Activated naive CD4-positive, alpha-beta T cell treated with anti-CD3 and anti-CD28 coated beads, Interleukin-2, amount 50 U/mL, for 72 hours (primary cell): ENCODE results near the gene DOCK9. TPM values are rescaled to one million over a fixed set of nuclear protein-coding genes. Genes with fewer than 3 reads are reported as not detected.

ENCODE experiments used
- ATAC-seq, 2 donors: fragments of 150-1000 bp; cut with Tn5 transposase; 2 replicates each; pipeline ENCODE4 v1.10.0; 2021; ENCODE audit warnings: mild to moderate bottlenecking in 2 of 2, moderate library complexity in 2 of 2
- DNase-seq, 2 donors: peaks; one replicate each; pipeline ENCODE4 v3.0.0; 2021 to 2022; ENCODE audit warnings: low spot score in 2 of 2
- H3K27ac Mint-ChIP-seq, 2 donors: one replicate each; pipeline ENCODE4 v1.8.0; 2022; ENCODE audit warnings: mild to moderate bottlenecking in 2 of 2, mixed read lengths in 2 of 2
- H3K36me3 Mint-ChIP-seq, 2 donors: one replicate each; pipeline ENCODE4 v1.8.0; 2022; ENCODE audit warnings: mixed read lengths in 2 of 2
- H3K9me3 Mint-ChIP-seq, 2 donors: one replicate each; pipeline ENCODE4 v1.8.0; 2022; ENCODE audit warnings: mixed read lengths in 2 of 2
- total RNA-seq, 2 donors: library from RNA; stranded (reverse); gene quantifications; one replicate each; pipeline ENCODE4 v1.2.3, GENCODE V29; 2022

The DOCK9 gene
- total RNA-seq, 2 donors from 2014 or later = 32.4 to 60.5 TPM

- no peak for DNase-seq
- Mint-ChIP-seq H3K9me3 (no peaks in the 10 kb centered on the region), H3K36me3 (peaks cover 0 to 7% of the 10 kb centered on the region in 2 donors), H3K27ac (no peak overlapping the region)
- no peak for ATAC-seq
Observed at GRCh38 chr13:99002172-99002710, 24.4 kb upstream of the DOCK9 start.

- no peak for DNase-seq
- Mint-ChIP-seq H3K9me3 (no peaks in the 10 kb centered on the region), H3K27ac (peak overlapping the region in 1 of 2 donors; percentile 45), H3K36me3 (peaks cover 0 to 7% of the 10 kb centered on the region in 2 donors)
- no peak for ATAC-seq
Observed at GRCh38 chr13:99000137-99000536, 22.3 kb upstream of the DOCK9 start.

- H3K36me3 Mint-ChIP-seq = peaks cover 0 to 7% of the 10 kb centered on the region in 2 donors
- no peak for ATAC-seq
- DNase-seq = no peak
- H3K27ac Mint-ChIP-seq = peak overlapping the region in 1 of 2 donors; percentile 92
- H3K9me3 Mint-ChIP-seq = no peaks in the 10 kb centered on the region
Observed at GRCh38 chr13:98999639-98999952, 21.7 kb upstream of the DOCK9 start.

GRCh38 chr13:98998831-98999638 lies 21.2 kb upstream of the DOCK9 start:
- H3K27ac Mint-ChIP-seq = peak overlapping the region; percentile 13 to 92
- peaks cover 0 to 6% of the 10 kb centered on the region in 2 donors for H3K36me3 Mint-ChIP-seq
- DNase-seq (peak in 1 of 2 donors; percentile 37), ATAC-seq (peak; percentile 82 to 83)
- no peaks in the 10 kb centered on the region for H3K9me3 Mint-ChIP-seq

- Mint-ChIP-seq H3K9me3 (no peaks in the 10 kb centered on the region), H3K36me3 (peaks cover 0 to 4% of the 10 kb centered on the region in 2 donors), H3K27ac (peak overlapping the region; percentile 13 to 92)
- ATAC-seq = peak; percentile 40 to 63
- DNase-seq = no peak
Observed at GRCh38 chr13:98997738-98998641, 20.1 kb upstream of the DOCK9 start.

- ATAC-seq (no peak), DNase-seq (no peak)
- no peaks in the 10 kb centered on the region for H3K9me3 Mint-ChIP-seq
- peak overlapping the region in 1 of 2 donors; percentile 1 for H3K27ac Mint-ChIP-seq
- peaks cover 0 to 10% of the 10 kb centered on the region in 2 donors for H3K36me3 Mint-ChIP-seq
Observed at GRCh38 chr13:98997011-98997730, 19.3 kb upstream of the DOCK9 start.

GRCh38 chr13:98996046-98996445 lies 18.2 kb upstream of the DOCK9 start:
- ATAC-seq = no peak
- H3K27ac Mint-ChIP-seq = no peak overlapping the region
- no peak for DNase-seq

GRCh38 chr13:98994896-98995295 lies 17.0 kb upstream of the DOCK9 start:
- Mint-ChIP-seq H3K36me3 (peaks cover 0 to 10% of the 10 kb centered on the region in 2 donors), H3K27ac (peak overlapping the region in 1 of 2 donors; percentile 89), H3K9me3 (no peaks in the 10 kb centered on the region)
- peak in 1 of 2 donors; percentile 55 for ATAC-seq
- no peak for DNase-seq

More at GRCh38 chr13:98996046-98996445, 18.2 kb upstream of the DOCK9 start:
- peaks cover 0 to 10% of the 10 kb centered on the region in 2 donors for H3K36me3 Mint-ChIP-seq
- H3K9me3 Mint-ChIP-seq = no peaks in the 10 kb centered on the region

GRCh38 chr13:98994080-98994479 lies 16.2 kb upstream of the DOCK9 start:
- ATAC-seq (no peak), DNase-seq (no peak)
- H3K27ac Mint-ChIP-seq = no peak overlapping the region
- H3K9me3 Mint-ChIP-seq = no peaks in the 10 kb centered on the region
- peaks cover 0 to 10% of the 10 kb centered on the region in 2 donors for H3K36me3 Mint-ChIP-seq

- peak in 1 of 2 donors; percentile 74 for ATAC-seq
- Mint-ChIP-seq H3K9me3 (no peaks in the 10 kb centered on the region), H3K36me3 (peaks cover 0 to 10% of the 10 kb centered on the region in 2 donors), H3K27ac (peak overlapping the region; percentile 50 to 65)
- DNase-seq = no peak
Observed at GRCh38 chr13:98992355-98992754, 14.5 kb upstream of the DOCK9 start.

- no peak overlapping the region for H3K27ac Mint-ChIP-seq
- DNase-seq (no peak), ATAC-seq (no peak)
- no peaks in the 10 kb centered on the region for H3K9me3 Mint-ChIP-seq
- H3K36me3 Mint-ChIP-seq = peaks cover 0 to 10% of the 10 kb centered on the region in 2 donors
Observed at GRCh38 chr13:98990701-98991100, 12.8 kb upstream of the DOCK9 start.

GRCh38 chr13:98989469-98990235 lies 11.8 kb upstream of the DOCK9 start:
- Mint-ChIP-seq H3K9me3 (no peaks in the 10 kb centered on the region), H3K27ac (no peak overlapping the region), H3K36me3 (peaks cover 0 to 10% of the 10 kb centered on the region in 2 donors)
- ATAC-seq (peak; percentile 77 to 92), DNase-seq (no peak)

- peak overlapping the region in 1 of 2 donors; percentile 16 for H3K27ac Mint-ChIP-seq
- no peaks in the 10 kb centered on the region for H3K9me3 Mint-ChIP-seq
Observed at GRCh38 chr13:98988780-98989179, 10.9 kb upstream of the DOCK9 start.

GRCh38 chr13:98988277-98988676 lies 10.4 kb upstream of the DOCK9 start:
- DNase-seq (no peak), ATAC-seq (no peak)
- H3K36me3 Mint-ChIP-seq = peaks cover 0 to 9% of the 10 kb centered on the region in 2 donors
- no peak overlapping the region for H3K27ac Mint-ChIP-seq
- H3K9me3 Mint-ChIP-seq = no peaks in the 10 kb centered on the region

More at GRCh38 chr13:98988780-98989179, 10.9 kb upstream of the DOCK9 start:
- peaks cover 0 to 10% of the 10 kb centered on the region in 2 donors for H3K36me3 Mint-ChIP-seq
- DNase-seq (no peak), ATAC-seq (peak in 1 of 2 donors; percentile 36)

GRCh38 chr13:98987275-98987674 lies 9.4 kb upstream of the DOCK9 start:
- no peaks in the 10 kb centered on the region for H3K9me3 Mint-ChIP-seq
- DNase-seq = no peak
- H3K36me3 Mint-ChIP-seq = no peaks in the 10 kb centered on the region
- no peak for ATAC-seq
- peak overlapping the region in 1 of 2 donors; percentile 52 for H3K27ac Mint-ChIP-seq
